GM12891 (cell line): ENCODE data around the gene SLC17A5.

Source experiments
- DNase-seq: peaks from one replicate; pipeline ENCODE4 v3.0.0; 2011; ENCODE audit warnings: low spot score; ENCODE audit not compliant: insufficient read length
- FAIRE-seq: peaks from 2 replicates; lab custom pipeline; 2011; peaks lifted over from hg19 to GRCh38; lab: Jason Lieb, UNC
- PAX5 ChIP-seq: IDR thresholded peaks from 2 replicates; pipeline ENCODE4 v1.6.1; 2011; ENCODE audit warnings: low read length, moderate library complexity, mild to moderate bottlenecking; ENCODE audit not compliant: insufficient read depth, severe bottlenecking
- POLR2A ChIP-seq: IDR thresholded peaks from 2 replicates; pipeline ENCODE4 v1.6.1; 2011; ENCODE audit warnings: low read depth, low read length, control low read depth
- POLR2AphosphoS5 ChIP-seq: IDR thresholded peaks from 2 replicates; pipeline ENCODE4 v1.6.1; 2011; ENCODE audit warnings: low read depth, low read length, control low read depth
- POU2F2 ChIP-seq: IDR thresholded peaks from 2 replicates; pipeline ENCODE4 v1.6.1; 2011; ENCODE audit warnings: low read depth, mild to moderate bottlenecking, control low read depth, low read length, moderate library complexity
- SPI1 ChIP-seq: IDR thresholded peaks from 2 replicates; pipeline ENCODE4 v1.6.1; 2011; ENCODE audit warnings: low read depth, low read length, control low read depth
- TAF1 ChIP-seq: IDR thresholded peaks from 2 replicates; pipeline ENCODE4 v1.6.1; 2011; ENCODE audit warnings: low read depth, low read length, control low read depth

Gene SLC17A5

GRCh38 chr6:73667798-73668197 lies 14.0 kb upstream of the SLC17A5 start:
- DNase-seq (no peak), FAIRE-seq (no peak)
- no peak for TF ChIP-seq POLR2AphosphoS5
- no peak for TF ChIP-seq SPI1
- no peak for TF ChIP-seq POU2F2
- TF ChIP-seq PAX5, result no peak
- TF ChIP-seq POLR2A, result no peak
- TF ChIP-seq TAF1, result no peak

- TF ChIP-seq POLR2AphosphoS5 (no peak), PAX5 (no peak), SPI1 (no peak), TAF1 (no peak), POLR2A (no peak), POU2F2 (no peak)
- no peak for DNase-seq
- FAIRE-seq, result no peak
Measured at GRCh38 chr6:73666393-73666792, 12.6 kb upstream of the SLC17A5 start.

- DNase-seq (no peak), FAIRE-seq (peak; percentile 26)
- TF ChIP-seq POLR2AphosphoS5, result no peak
- 0 out of 2 replicates have a peak, but pooled peaks have one; percentile 14 for TF ChIP-seq SPI1
Measured at GRCh38 chr6:73665686-73666319, 12.0 kb upstream of the SLC17A5 start.

- no peak for TF ChIP-seq POLR2AphosphoS5
- TF ChIP-seq POLR2A, result no peak
- no peak for TF ChIP-seq SPI1
- TF ChIP-seq TAF1, result no peak
- TF ChIP-seq PAX5, result no peak
- TF ChIP-seq POU2F2, result no peak
- no peak for FAIRE-seq
- DNase-seq, result no peak
Measured at GRCh38 chr6:73664701-73665100, 10.9 kb upstream of the SLC17A5 start.

DNA sequence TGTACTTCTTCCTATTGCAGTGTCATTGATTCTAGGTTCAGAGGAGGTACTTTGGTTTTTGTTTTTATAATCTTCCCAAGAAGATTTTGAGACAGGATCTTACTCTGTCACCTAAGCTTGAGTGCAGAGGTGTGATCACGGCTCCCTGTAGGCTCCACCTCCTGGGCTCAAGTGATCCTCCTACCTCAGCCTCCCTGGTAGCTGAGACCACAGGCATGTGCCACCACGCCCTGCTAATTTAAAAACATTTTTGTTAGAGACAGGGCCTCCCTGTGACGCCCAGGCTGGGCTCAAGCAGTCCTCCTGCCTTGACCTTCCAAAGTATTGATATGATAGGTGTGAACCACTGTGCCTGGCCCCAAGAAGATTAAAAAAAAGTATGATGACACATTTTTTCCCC lies 3.4 kb upstream of the SLC17A5 start:
- DNase-seq, result no peak
- TF ChIP-seq POU2F2 (no peak), SPI1 (no peak), POLR2A (no peak), POLR2AphosphoS5 (no peak)
- no peak for FAIRE-seq

DNA sequence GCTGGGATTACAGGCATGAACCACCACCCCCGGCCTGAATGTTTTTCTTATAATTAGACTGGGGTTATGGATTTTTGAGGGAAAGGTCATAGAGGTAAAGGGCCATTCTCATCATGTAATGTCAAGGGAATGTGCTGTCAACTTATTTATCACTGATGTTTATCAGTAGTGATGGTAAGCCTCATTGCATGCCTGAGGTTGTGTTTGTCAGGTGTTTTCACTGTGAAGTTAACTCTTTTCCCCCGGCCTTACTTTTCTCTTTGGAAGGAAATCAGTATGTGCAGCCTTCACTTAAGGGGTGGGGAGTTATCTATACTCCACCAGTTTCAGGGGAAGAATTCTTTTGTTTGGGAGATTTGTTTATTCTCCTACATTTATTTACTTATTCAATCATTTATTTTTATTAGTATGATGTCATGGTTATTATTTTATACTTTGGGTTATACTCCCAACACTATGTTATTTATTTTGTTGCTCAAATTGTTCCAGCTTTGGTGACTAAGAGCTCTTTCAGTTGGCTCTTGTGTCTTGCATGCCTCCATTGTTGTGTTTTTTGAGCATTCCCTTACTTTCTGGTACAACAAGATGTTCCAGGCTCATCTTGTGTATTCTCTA lies 2.8 kb upstream of the SLC17A5 start:
- no peak for TF ChIP-seq SPI1
- TF ChIP-seq POU2F2, result no peak
- no peak for TF ChIP-seq TAF1
- TF ChIP-seq POLR2A, result no peak
- no peak for TF ChIP-seq POLR2AphosphoS5
- no peak for TF ChIP-seq PAX5
- no peak for DNase-seq
- FAIRE-seq, result no peak

DNA sequence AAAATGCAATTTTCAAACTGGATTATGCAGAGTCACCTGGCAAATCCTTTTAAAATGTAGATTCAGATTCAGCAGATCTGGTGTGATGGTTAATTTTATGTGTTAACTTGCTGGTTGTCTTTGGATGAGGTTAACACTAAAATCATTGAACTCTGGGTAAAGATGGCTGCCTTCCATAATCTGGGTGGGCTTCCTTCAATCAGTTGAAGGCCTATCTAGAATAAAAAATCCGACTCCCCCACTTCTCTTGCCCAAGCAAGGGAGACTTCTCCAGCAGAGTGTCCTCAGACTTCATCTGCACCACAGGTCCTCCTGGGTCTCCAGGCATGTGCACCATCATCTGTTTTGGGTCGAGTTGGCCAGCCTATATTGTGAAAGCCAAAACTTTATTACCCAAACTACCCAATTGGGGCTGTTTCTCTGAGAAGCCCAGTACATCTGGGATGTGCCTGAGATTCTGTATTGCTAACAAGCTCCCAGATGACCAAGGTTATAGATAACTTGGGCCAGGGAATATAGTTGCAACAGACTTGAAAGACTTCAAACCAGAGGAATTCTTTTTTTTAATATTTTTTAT lies 1.6 kb upstream of the SLC17A5 start:
- no peak for DNase-seq
- FAIRE-seq, result no peak
- TF ChIP-seq PAX5 (no peak), TAF1 (no peak), POU2F2 (no peak), SPI1 (no peak), POLR2A (no peak), POLR2AphosphoS5 (no peak)

DNA sequence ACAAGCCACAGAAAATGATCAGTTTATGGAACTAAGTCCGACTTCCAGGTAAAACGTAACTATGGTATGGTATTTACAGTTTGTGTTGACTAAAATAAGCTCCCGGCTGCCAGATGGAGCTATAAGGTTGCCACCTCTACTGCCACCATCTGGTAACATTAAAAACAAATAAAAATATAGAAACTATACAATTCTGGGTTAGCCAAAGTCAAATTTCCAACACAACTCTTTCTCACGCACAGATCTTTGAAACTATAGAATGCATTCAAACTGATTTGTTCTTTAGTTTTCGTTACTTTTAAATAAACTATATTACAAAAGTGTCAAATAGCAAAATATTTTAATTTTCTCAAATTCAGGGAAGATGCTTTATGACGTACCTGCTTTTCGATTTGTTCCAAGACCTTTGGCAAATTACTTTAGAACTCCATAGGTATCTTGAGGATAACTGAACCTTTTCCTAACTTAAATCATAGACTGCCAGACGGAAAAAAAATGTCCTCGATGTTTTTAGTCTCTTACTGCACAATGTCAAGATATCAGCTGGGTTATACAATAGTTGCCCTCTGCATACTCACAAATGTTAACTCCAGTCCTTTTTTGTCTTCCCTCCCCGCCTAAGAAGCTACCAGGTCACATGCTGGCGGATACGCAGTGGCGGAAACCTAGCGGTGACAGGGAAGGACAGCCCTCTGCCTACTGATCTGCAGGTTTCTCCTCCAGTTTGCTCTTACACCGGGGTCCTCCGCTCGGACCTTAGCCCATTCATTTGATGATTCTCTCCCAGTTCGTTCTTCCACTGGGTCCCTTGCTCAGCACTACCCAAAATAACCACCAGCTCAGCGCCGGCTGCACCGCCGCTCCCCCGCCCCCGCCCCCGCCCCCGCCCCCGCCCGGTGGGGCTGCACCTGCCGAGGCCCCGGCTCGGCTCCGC lies 888 bp downstream of the SLC17A5 start:
- peak; percentile 94 for FAIRE-seq
- DNase-seq, result peak; percentile 43
- 0 out of 2 replicates have a peak, but pooled peaks have one; percentile 28 for TF ChIP-seq POLR2AphosphoS5
- no peak for TF ChIP-seq PAX5
- 0 out of 2 replicates have a peak, but pooled peaks have one; percentile 41 for TF ChIP-seq POLR2A
- TF ChIP-seq SPI1, result no peak
- TF ChIP-seq POU2F2, result no peak
- TF ChIP-seq TAF1, result no peak

DNA sequence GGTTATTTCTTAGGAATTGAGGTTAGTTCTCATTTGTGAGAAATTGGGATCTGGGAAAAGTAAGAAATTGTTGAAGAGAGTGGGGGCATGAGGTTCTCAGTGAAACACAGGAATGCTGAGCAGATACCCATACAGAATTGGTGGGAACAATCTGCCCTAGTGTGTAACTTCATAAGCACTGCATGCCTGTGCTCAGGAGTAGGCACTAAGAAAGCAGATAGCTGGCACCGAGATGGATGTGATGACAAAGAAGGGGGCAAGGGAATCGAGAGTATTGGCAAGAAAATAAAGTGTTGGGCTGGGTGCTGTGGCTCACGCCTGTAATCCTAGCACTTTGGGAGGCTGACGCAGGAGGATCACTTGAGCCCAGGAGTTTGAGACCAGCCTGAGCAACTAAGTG lies 4.0 kb downstream of the SLC17A5 start:
- FAIRE-seq (no peak), DNase-seq (no peak)
- TF ChIP-seq TAF1, result no peak
- no peak for TF ChIP-seq POU2F2
- no peak for TF ChIP-seq POLR2AphosphoS5
- no peak for TF ChIP-seq POLR2A
- no peak for TF ChIP-seq SPI1
- TF ChIP-seq PAX5, result no peak
